GM18907 (cell line): ENCODE results near the gene NAT10.

Experiments
- ATAC-seq: cut with Tn5 transposase; IDR thresholded peaks from one replicate; pipeline ENCODE4 v1.9.1; 2021; ENCODE audit warnings: mild to moderate bottlenecking, moderate library complexity; ENCODE audit not compliant: unreplicated experiment

Gene NAT10

GRCh38 chr11:34148504-34149165 lies 43.2 kb downstream of the NAT10 start:
- ATAC-seq: no peak

- no peak for ATAC-seq
These were observed 43.8 kb downstream of the NAT10 start for GRCh38 chr11:34149274-34149673.

GRCh38 chr11:34149786-34150185 lies 44.4 kb downstream of the NAT10 start:
- ATAC-seq: no peak

GRCh38 chr11:34150494-34151151 lies 45.2 kb downstream of the NAT10 start:
- no peak for ATAC-seq

GRCh38 chr11:34151166-34151565 lies 45.7 kb downstream of the NAT10 start:
- ATAC-seq: no peak

GRCh38 chr11:34151916-34152845 lies 46.8 kb downstream of the NAT10 start:
- no peak for ATAC-seq

- ATAC-seq: peak; percentile 76
These were observed 48.8 kb downstream of the NAT10 start for GRCh38 chr11:34154059-34154875.

GRCh38 chr11:34155057-34155756 lies 49.8 kb downstream of the NAT10 start:
- ATAC-seq: no peak

GRCh38 chr11:34155757-34156062 lies 50.3 kb downstream of the NAT10 start:
- ATAC-seq: no peak

GRCh38 chr11:34157163-34157562 lies 51.7 kb downstream of the NAT10 start:
- no peak for ATAC-seq

- ATAC-seq: no peak
These were observed 53.2 kb downstream of the NAT10 start for GRCh38 chr11:34158661-34159060.

- ATAC-seq: no peak
These were observed 54.8 kb downstream of the NAT10 start for GRCh38 chr11:34160049-34160721.

- no peak for ATAC-seq
These were observed 55.4 kb downstream of the NAT10 start for GRCh38 chr11:34160791-34161190.

GRCh38 chr11:34161361-34161760 lies 55.9 kb downstream of the NAT10 start:
- no peak for ATAC-seq

GRCh38 chr11:34161812-34162492 lies 56.5 kb downstream of the NAT10 start:
- ATAC-seq: no peak

GRCh38 chr11:34162493-34162820 lies 57.0 kb downstream of the NAT10 start:
- no peak for ATAC-seq

GRCh38 chr11:34162856-34163255 lies 57.4 kb downstream of the NAT10 start:
- ATAC-seq: no peak

- ATAC-seq: no peak
These were observed 59.7 kb downstream of the NAT10 start for GRCh38 chr11:34165121-34165520.

- ATAC-seq: no peak
These were observed 60.5 kb downstream of the NAT10 start for GRCh38 chr11:34165786-34166555.
